ENCODE measurements around the gene TYW1B. TPM values are rescaled to one million over a fixed set of nuclear protein-coding genes. Genes with fewer than 3 reads are reported as not detected.
"Not testable (repeated sequence)": the region's sequence is repeated elsewhere in the genome, so short reads cannot be mapped to it uniquely, and the experiment has no call there.

TYW1B gene
- total and polyA plus RNA-seq, 2 donors (not counting 1 experiment from before 2014, with no cell fraction given): 4.7 to 6.1 TPM

GRCh38 chr7:72793791-72794190 lies 34.2 kb downstream of the TYW1B start:
- no peak for DNase-seq (ENCODE audit: low read depth in 2 of 2)
- Histone ChIP-seq H3K4me2 (ENCODE audit: extremely low read depth, insufficient read depth, low read length) (no peak overlapping the region), H3K9me3 (ENCODE audit: control insufficient read depth, insufficient read depth, low read depth, low read length) (no peaks in the 10 kb centered on the region), H2AFZ (ENCODE audit: low read length) (no peak overlapping the region), H3K9ac (ENCODE audit: insufficient read depth, low read length) (no peak overlapping the region), H3K36me3 (ENCODE audit: control insufficient read depth, insufficient read depth, low read length) (peaks cover 2% of the 10 kb centered on the region), H3K4me3 (replicated peaks in 1 of 4; ENCODE audit: control extremely low read depth in 1 of 4, insufficient read depth in 1 of 4, low read depth in 3 of 4, low read length in 4 of 4) (no peak overlapping the region), H4K20me1 (ENCODE audit: control insufficient read depth, extremely low read depth, insufficient read depth, low read length) (no peaks in the 10 kb centered on the region), H3K27ac (ENCODE audit: insufficient read depth, low read length) (no peak overlapping the region), H3K79me2 (ENCODE audit: control insufficient read depth, insufficient read depth, low read length) (no peaks in the 10 kb centered on the region), H3K27me3 (ENCODE audit: control insufficient read depth, insufficient read depth, low read length) (no peaks in the 10 kb centered on the region), H3K4me1 (ENCODE audit: control insufficient read depth, extremely low read depth, insufficient read depth, low read length) (no peaks in the 10 kb centered on the region)
- TF ChIP-seq EZH2 (IDR thresholded peaks at IDR 0.05; ENCODE audit: low read length, missing control alignments) (no peak), CTCF (conservative IDR thresholded peaks at IDR 0.05 in 1 of 2, IDR thresholded peaks at IDR 0.05 in 1 of 2; ENCODE audit: low read depth in 1 of 2, low read length in 2 of 2) (no peak)

GRCh38 chr7:72790698-72791060 lies 37.3 kb downstream of the TYW1B start:
- H3K4me2 ChIP-seq (ENCODE audit: extremely low read depth, insufficient read depth, low read length); H3K9ac ChIP-seq (ENCODE audit: insufficient read depth, low read length); H3K27ac ChIP-seq (ENCODE audit: insufficient read depth, low read length); H3K79me2 ChIP-seq (ENCODE audit: control insufficient read depth, insufficient read depth, low read length); H3K9me3 ChIP-seq (ENCODE audit: control insufficient read depth, insufficient read depth, low read depth, low read length); H3K4me1 ChIP-seq (ENCODE audit: control insufficient read depth, extremely low read depth, insufficient read depth, low read length); DNase-seq (ENCODE audit: low read depth in 2 of 2); H2AFZ ChIP-seq (ENCODE audit: low read length); H3K27me3 ChIP-seq (ENCODE audit: control insufficient read depth, insufficient read depth, low read length); H3K36me3 ChIP-seq (ENCODE audit: control insufficient read depth, insufficient read depth, low read length); H4K20me1 ChIP-seq (ENCODE audit: control insufficient read depth, extremely low read depth, insufficient read depth, low read length); H3K4me3 ChIP-seq (replicated peaks in 1 of 4; ENCODE audit: control extremely low read depth in 1 of 4, insufficient read depth in 1 of 4, low read depth in 3 of 4, low read length in 4 of 4): not testable (repeated sequence)

GRCh38 chr7:72790048-72790697 lies 37.8 kb downstream of the TYW1B start:
- H3K4me3 ChIP-seq (replicated peaks in 1 of 4; ENCODE audit: control extremely low read depth in 1 of 4, insufficient read depth in 1 of 4, low read depth in 3 of 4, low read length in 4 of 4); H3K27ac ChIP-seq (ENCODE audit: insufficient read depth, low read length); H3K4me1 ChIP-seq (ENCODE audit: control insufficient read depth, extremely low read depth, insufficient read depth, low read length); H3K27me3 ChIP-seq (ENCODE audit: control insufficient read depth, insufficient read depth, low read length); H3K9me3 ChIP-seq (ENCODE audit: control insufficient read depth, insufficient read depth, low read depth, low read length); H3K4me2 ChIP-seq (ENCODE audit: extremely low read depth, insufficient read depth, low read length); H3K79me2 ChIP-seq (ENCODE audit: control insufficient read depth, insufficient read depth, low read length); H4K20me1 ChIP-seq (ENCODE audit: control insufficient read depth, extremely low read depth, insufficient read depth, low read length); H3K9ac ChIP-seq (ENCODE audit: insufficient read depth, low read length); H3K36me3 ChIP-seq (ENCODE audit: control insufficient read depth, insufficient read depth, low read length); DNase-seq (ENCODE audit: low read depth in 2 of 2); H2AFZ ChIP-seq (ENCODE audit: low read length): not testable (repeated sequence)

- no peak overlapping the region for H3K9ac ChIP-seq (ENCODE audit: insufficient read depth, low read length)
These were observed 42.6 kb downstream of the TYW1B start for GRCh38 chr7:72785166-72785955.

More at GRCh38 chr7:72785166-72785955, 42.6 kb downstream of the TYW1B start:
- no peaks in the 10 kb centered on the region for H3K27me3 ChIP-seq (ENCODE audit: control insufficient read depth, insufficient read depth, low read length)
- H3K27ac ChIP-seq (ENCODE audit: insufficient read depth, low read length): no peak overlapping the region
- H3K4me1 ChIP-seq (ENCODE audit: control insufficient read depth, extremely low read depth, insufficient read depth, low read length): no peaks in the 10 kb centered on the region
- peak in 1 of 2 donors; percentile 75 for DNase-seq (ENCODE audit: low read depth in 2 of 2)
- H2AFZ ChIP-seq (ENCODE audit: low read length): no peak overlapping the region
- no peaks in the 10 kb centered on the region for H3K9me3 ChIP-seq (ENCODE audit: control insufficient read depth, insufficient read depth, low read depth, low read length)
- no peaks in the 10 kb centered on the region for H3K79me2 ChIP-seq (ENCODE audit: control insufficient read depth, insufficient read depth, low read length)
- H3K36me3 ChIP-seq (ENCODE audit: control insufficient read depth, insufficient read depth, low read length): no peaks in the 10 kb centered on the region
- H4K20me1 ChIP-seq (ENCODE audit: control insufficient read depth, extremely low read depth, insufficient read depth, low read length): no peaks in the 10 kb centered on the region
- no peak for TF ChIP-seq CTCF (conservative IDR thresholded peaks at IDR 0.05 in 1 of 2, IDR thresholded peaks at IDR 0.05 in 1 of 2; ENCODE audit: low read depth in 1 of 2, low read length in 2 of 2)
- no peak for TF ChIP-seq EZH2 (IDR thresholded peaks at IDR 0.05; ENCODE audit: low read length, missing control alignments)
- no peak overlapping the region for H3K4me2 ChIP-seq (ENCODE audit: extremely low read depth, insufficient read depth, low read length)
- H3K4me3 ChIP-seq (replicated peaks in 1 of 4; ENCODE audit: control extremely low read depth in 1 of 4, insufficient read depth in 1 of 4, low read depth in 3 of 4, low read length in 4 of 4): no peak overlapping the region

Measured in fibroblast of lung (primary cell).